CD8-positive, alpha-beta memory T cell (primary cell): ENCODE measurements around the gene ZFAND3. TPM values are rescaled to one million over a fixed set of nuclear protein-coding genes. Genes with fewer than 3 reads are reported as not detected.
A peak's percentile ranks its signal among the peaks of the same experiment; 100 is the strongest.

Source experiments
- CTCF ChIA-PET: fragments of 350-600 bp; sonication (Branson Sonifier 250); formaldehyde crosslinking; loops from one replicate; lab custom pipeline; 2021; ENCODE audit warnings: antibody characterized with exemption; lab: Charles Lee
- POLR2A ChIA-PET: fragments of 350-600 bp; sonication (Branson Sonifier 250); formaldehyde crosslinking; loops from one replicate; lab custom pipeline; 2021; ENCODE audit warnings: antibody characterized with exemption; lab: Charles Lee
- DNase-seq, 5 donors: peaks; one replicate each; pipeline versions ENCODE4 v3.0.0 to v3.0.0-alpha.2; 2020 to 2022; ENCODE audit warnings: mixed read lengths in 1 of 5
- H3K27ac ChIP-seq: one replicate; pipeline ENCODE4 v1.7.0; 2013; ENCODE audit warnings: low read depth, mild to moderate bottlenecking, low read length, moderate library complexity
- H3K27me3 ChIP-seq: 2 replicates; pipeline ENCODE4 v1.7.0; 2013; ENCODE audit warnings: low read length, mild to moderate bottlenecking; ENCODE audit not compliant: insufficient read depth, poor library complexity, severe bottlenecking
- H3K36me3 ChIP-seq: 2 replicates; pipeline ENCODE4 v1.7.0; 2013; ENCODE audit warnings: mild to moderate bottlenecking, low read length, moderate library complexity; ENCODE audit not compliant: insufficient read depth
- H3K4me1 ChIP-seq: 2 replicates; pipeline ENCODE4 v1.7.0; 2013; ENCODE audit warnings: mild to moderate bottlenecking, low read length, moderate library complexity; ENCODE audit not compliant: insufficient read depth
- H3K4me3 ChIP-seq: 2 replicates; pipeline ENCODE4 v1.7.0; 2013; ENCODE audit warnings: mild to moderate bottlenecking, low read length
- H3K9me3 ChIP-seq: 2 replicates; pipeline ENCODE4 v1.7.0; 2013; ENCODE audit warnings: mild to moderate bottlenecking, low read length
- H3K27ac Mint-ChIP-seq, 8 donors: one replicate each; pipeline ENCODE4 v1.8.0; 2020 to 2021; ENCODE audit warnings: mixed read lengths in 8 of 8, mild to moderate bottlenecking in 6 of 8, inconsistent platforms in 3 of 8, moderate library complexity in 3 of 8
- H3K27me3 Mint-ChIP-seq, 2 donors: one replicate each; pipeline ENCODE4 v1.8.0; 2020 to 2021; ENCODE audit warnings: mixed read lengths in 2 of 2, mild to moderate bottlenecking in 1 of 2, moderate library complexity in 1 of 2
- H3K36me3 Mint-ChIP-seq, 3 donors: one replicate each; pipeline ENCODE4 v1.8.0; 2020 to 2021; ENCODE audit warnings: mixed read lengths in 3 of 3, inconsistent platforms in 1 of 3, mild to moderate bottlenecking in 1 of 3
- H3K4me1 Mint-ChIP-seq, 3 donors: one replicate each; pipeline ENCODE4 v1.8.0; 2020 to 2021; ENCODE audit warnings: mixed read lengths in 3 of 3, inconsistent platforms in 1 of 3, mild to moderate bottlenecking in 1 of 3
- H3K4me3 Mint-ChIP-seq, 7 donors: one replicate each; pipeline ENCODE4 v1.8.0; 2020 to 2021; ENCODE audit warnings: mixed read lengths in 7 of 7, mild to moderate bottlenecking in 6 of 7, moderate library complexity in 4 of 7, inconsistent platforms in 2 of 7
- H3K9me3 Mint-ChIP-seq, 5 donors: one replicate each; pipeline ENCODE4 v1.8.0; 2020 to 2022; ENCODE audit warnings: mixed read lengths in 5 of 5, mild to moderate bottlenecking in 3 of 5, moderate library complexity in 2 of 5, inconsistent platforms in 1 of 5
- polyA plus RNA-seq: library from polyadenylated mRNA; unstranded; fragments of 300-500 nt; fragmentation: Illumina TruSeq; gene quantifications from one replicate; pipeline ENCODE4 v1.2.3, GENCODE V29; 2021
- total RNA-seq, 2 experiments: library from RNA; stranded (reverse); gene quantifications; one replicate each; pipeline ENCODE4 v1.2.3, GENCODE V29; 2021

Gene ZFAND3
- total and polyA plus RNA-seq, 3 experiments from 2014 or later = 5.2 to 29.4 (median 29.1) TPM

DNA sequence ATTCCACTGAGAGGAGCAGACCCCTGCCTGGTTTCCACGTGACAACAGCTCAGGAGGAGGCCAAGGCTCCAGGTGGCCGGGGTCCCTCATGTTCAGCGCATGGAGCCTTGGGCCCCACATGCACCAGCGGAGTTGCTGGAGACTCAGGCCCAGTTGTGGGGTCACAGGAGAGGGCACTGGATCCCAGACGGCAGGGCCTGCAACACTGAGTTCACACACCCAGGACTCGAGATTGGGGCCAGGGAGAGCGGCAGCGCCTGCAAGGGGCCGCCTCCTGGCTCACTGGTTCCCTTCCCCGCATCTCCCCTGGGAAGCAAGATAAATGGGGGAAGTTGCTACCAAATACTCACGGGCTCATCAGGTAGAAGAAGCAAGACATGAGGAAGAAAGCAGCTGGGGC lies 348.1 kb downstream of the ZFAND3 start:
- Mint-ChIP-seq H3K36me3 (peaks cover 0 to 5% (median 0%) of the 10 kb centered on the region in 3 donors), H3K27me3 (peaks cover 0 to 1% of the 10 kb centered on the region in 2 donors), H3K4me3 (no peak overlapping the region), H3K9me3 (no peaks in the 10 kb centered on the region), H3K4me1 (no peaks in the 10 kb centered on the region), H3K27ac (peak overlapping the region in 1 of 8 donors; percentile 42)
- no peak overlapping the region for H3K4me3 ChIP-seq
- no peaks in the 10 kb centered on the region for H3K36me3 ChIP-seq
- no peak for DNase-seq
- POLR2A ChIA-PET = no interaction called here
- H3K9me3 ChIP-seq = no peaks in the 10 kb centered on the region
- no peaks in the 10 kb centered on the region for H3K27me3 ChIP-seq
- H3K4me1 ChIP-seq = no peaks in the 10 kb centered on the region
- CTCF ChIA-PET = interaction anchor here (0.6 kb wide), 1 partner anchor 842 kb away, joined by 5 read pairs; no protein-coding TSS in a partner anchor
- no peak overlapping the region for H3K27ac ChIP-seq

DNA sequence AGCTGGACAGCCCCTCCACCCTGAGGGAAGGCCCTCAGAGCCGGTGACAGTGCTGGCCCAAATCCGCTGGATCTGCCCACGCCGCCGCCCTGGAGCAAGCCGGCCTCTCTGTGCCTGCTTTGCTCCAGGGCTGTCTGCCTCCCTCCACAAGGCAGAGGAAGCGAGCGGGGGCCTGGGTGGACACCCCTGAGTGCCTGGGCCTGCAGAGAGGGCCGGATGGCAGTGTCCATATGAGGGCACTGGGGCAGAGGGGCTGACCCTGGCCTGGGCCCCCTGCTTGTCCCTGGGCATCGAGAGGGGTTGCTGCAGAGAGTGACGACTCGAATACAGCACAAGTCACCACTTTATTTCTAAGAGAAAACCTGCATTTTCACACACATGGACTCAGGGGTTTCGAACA lies 348.6 kb downstream of the ZFAND3 start:
- H3K4me1 Mint-ChIP-seq = no peaks in the 10 kb centered on the region
- no peak overlapping the region for H3K4me3 Mint-ChIP-seq
- DNase-seq = peak in 1 of 5 donors; percentile 13
- POLR2A ChIA-PET = no interaction called here
- no peaks in the 10 kb centered on the region for H3K27me3 ChIP-seq
- no peak overlapping the region for H3K27ac ChIP-seq
- no peaks in the 10 kb centered on the region for H3K9me3 Mint-ChIP-seq
- no peak overlapping the region for H3K4me3 ChIP-seq
- peak overlapping the region in 1 of 8 donors; percentile 42 for H3K27ac Mint-ChIP-seq
- CTCF ChIA-PET = no interaction called here
- H3K4me1 ChIP-seq = no peaks in the 10 kb centered on the region
- H3K27me3 Mint-ChIP-seq = peaks cover 0 to 1% of the 10 kb centered on the region in 2 donors
- H3K9me3 ChIP-seq = no peaks in the 10 kb centered on the region
- H3K36me3 Mint-ChIP-seq = peaks cover 0 to 8% (median 0%) of the 10 kb centered on the region in 3 donors
- no peaks in the 10 kb centered on the region for H3K36me3 ChIP-seq

DNA sequence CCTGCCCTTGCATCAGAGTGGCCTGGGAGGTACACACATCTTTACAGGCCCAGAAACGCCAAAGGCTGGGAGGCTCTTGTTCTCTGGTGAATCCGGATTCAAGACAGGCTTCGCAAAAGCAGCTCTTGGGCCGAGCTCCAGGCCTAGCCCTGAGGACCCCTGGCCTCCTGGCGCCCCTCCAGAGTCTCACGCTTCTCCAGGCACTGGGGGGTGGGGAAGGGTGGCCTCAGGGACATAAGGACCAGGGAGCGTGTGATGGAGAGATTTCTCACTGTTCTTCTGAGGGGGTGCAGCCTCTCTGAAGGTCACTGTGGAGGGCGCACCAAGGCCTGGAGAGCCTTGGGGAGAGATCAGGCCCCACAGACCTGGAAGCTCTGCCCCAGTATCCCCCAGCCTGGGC lies 349.2 kb downstream of the ZFAND3 start:
- H3K4me1 ChIP-seq = no peaks in the 10 kb centered on the region
- no peaks in the 10 kb centered on the region for H3K27me3 ChIP-seq
- Mint-ChIP-seq H3K27me3 (peaks cover 0 to 1% of the 10 kb centered on the region in 2 donors), H3K4me3 (no peak overlapping the region), H3K27ac (no peak overlapping the region), H3K4me1 (no peaks in the 10 kb centered on the region), H3K36me3 (peaks cover 0 to 13% (median 1%) of the 10 kb centered on the region in 3 donors), H3K9me3 (no peaks in the 10 kb centered on the region)
- H3K27ac ChIP-seq = no peak overlapping the region
- ChIA-PET POLR2A (no interaction called here), CTCF (no interaction called here)
- no peak overlapping the region for H3K4me3 ChIP-seq
- H3K9me3 ChIP-seq = no peaks in the 10 kb centered on the region
- no peaks in the 10 kb centered on the region for H3K36me3 ChIP-seq
- DNase-seq = peak in 1 of 5 donors; percentile 31

DNA sequence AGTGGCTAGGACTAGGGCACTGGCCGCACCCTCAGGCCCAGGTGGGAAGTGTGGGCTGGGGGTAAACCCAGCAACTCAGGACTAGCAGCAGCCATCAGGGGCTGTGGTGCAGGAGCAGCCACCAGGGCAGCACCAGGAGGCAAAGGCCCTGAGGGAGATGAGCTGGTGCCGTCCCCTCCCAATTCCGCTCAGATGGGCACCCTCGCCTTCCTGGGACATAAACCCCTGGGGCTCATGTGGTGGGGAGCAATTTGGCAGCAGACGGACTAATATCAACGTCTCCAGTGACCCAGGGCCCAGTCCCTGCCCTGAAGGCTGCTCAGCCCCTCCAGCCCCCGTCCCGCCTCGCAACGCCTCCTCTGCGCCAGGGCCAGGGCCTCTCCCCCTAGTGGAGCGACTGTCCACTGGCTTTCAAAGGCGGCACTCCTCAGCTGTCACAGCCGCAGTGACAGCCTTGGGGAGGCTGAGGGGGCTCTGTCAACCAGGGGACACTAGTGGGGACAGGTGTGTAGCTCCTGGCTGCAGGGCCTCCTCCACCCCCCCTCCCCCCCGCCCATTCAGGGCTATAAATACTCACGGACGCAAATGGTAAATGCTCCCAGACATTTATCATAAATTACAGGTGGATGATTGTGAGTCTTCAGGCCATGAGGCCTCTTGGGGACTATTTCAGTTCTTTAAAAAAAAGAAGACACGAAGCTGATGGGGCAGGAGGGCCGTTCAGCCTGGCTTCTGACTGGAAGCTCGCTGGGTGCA lies 349.9 kb downstream of the ZFAND3 start:
- CTCF ChIA-PET = no interaction called here
- no peak overlapping the region for H3K4me3 ChIP-seq

DNA sequence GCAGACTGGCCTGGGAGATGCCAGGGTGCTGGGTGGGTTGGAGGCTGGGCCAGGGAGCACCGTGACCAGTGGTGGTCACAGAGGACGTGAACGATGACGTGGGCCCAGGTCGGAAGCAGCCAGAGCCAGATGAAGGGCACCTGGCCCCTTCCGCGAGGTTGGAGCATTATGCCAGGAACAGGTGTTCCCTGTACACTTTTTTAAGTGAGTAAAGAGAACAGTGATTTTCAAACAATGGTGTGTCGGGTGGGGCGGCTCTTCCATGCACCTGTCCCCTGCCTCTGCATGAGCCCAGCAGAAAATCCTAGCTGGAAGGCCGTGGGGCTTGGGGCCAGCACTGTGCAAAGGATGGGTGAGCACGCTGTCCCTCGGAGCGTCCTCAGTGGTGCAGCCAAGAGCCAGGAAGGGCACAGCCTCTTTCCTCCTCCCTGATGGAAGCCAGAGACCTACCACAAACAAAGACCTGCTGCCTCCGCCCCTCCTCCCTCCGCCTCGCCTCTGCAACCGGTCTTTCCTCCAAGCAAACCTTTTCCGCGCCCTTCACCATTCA lies 350.5 kb downstream of the ZFAND3 start:
- no peaks in the 10 kb centered on the region for H3K4me1 Mint-ChIP-seq
- no peaks in the 10 kb centered on the region for H3K9me3 ChIP-seq
- no peak overlapping the region for H3K4me3 ChIP-seq
- no peaks in the 10 kb centered on the region for H3K4me1 ChIP-seq
- DNase-seq = peak in 1 of 5 donors; percentile 41
- H3K27me3 ChIP-seq = no peaks in the 10 kb centered on the region
- no peak overlapping the region for H3K4me3 Mint-ChIP-seq
- POLR2A ChIA-PET = no interaction called here
- peak overlapping the region in 3 of 8 donors; percentile 9 to 82 (median 50) for H3K27ac Mint-ChIP-seq
- no peaks in the 10 kb centered on the region for H3K9me3 Mint-ChIP-seq
- H3K36me3 Mint-ChIP-seq = peaks cover 0 to 27% (median 3%) of the 10 kb centered on the region in 3 donors
- peaks cover 0 to 2% of the 10 kb centered on the region in 2 donors for H3K27me3 Mint-ChIP-seq
- no peak overlapping the region for H3K27ac ChIP-seq
- CTCF ChIA-PET = no interaction called here
- H3K36me3 ChIP-seq = no peaks in the 10 kb centered on the region

More for the DNA sequence above, 349.9 kb downstream of the ZFAND3 start:
- H3K27ac Mint-ChIP-seq = peak overlapping the region in 1 of 8 donors; percentile 50
- H3K4me3 Mint-ChIP-seq = no peak overlapping the region
- no peak overlapping the region for H3K27ac ChIP-seq
- H3K4me1 Mint-ChIP-seq = no peaks in the 10 kb centered on the region
- H3K27me3 ChIP-seq = no peaks in the 10 kb centered on the region
- H3K9me3 ChIP-seq = no peaks in the 10 kb centered on the region
- POLR2A ChIA-PET = no interaction called here
- peak in 1 of 5 donors; percentile 35 for DNase-seq
- no peaks in the 10 kb centered on the region for H3K4me1 ChIP-seq
- peaks cover 0 to 20% (median 3%) of the 10 kb centered on the region in 3 donors for H3K36me3 Mint-ChIP-seq
- no peaks in the 10 kb centered on the region for H3K9me3 Mint-ChIP-seq
- H3K27me3 Mint-ChIP-seq = peaks cover 0 to 1% of the 10 kb centered on the region in 2 donors
- no peaks in the 10 kb centered on the region for H3K36me3 ChIP-seq

DNA sequence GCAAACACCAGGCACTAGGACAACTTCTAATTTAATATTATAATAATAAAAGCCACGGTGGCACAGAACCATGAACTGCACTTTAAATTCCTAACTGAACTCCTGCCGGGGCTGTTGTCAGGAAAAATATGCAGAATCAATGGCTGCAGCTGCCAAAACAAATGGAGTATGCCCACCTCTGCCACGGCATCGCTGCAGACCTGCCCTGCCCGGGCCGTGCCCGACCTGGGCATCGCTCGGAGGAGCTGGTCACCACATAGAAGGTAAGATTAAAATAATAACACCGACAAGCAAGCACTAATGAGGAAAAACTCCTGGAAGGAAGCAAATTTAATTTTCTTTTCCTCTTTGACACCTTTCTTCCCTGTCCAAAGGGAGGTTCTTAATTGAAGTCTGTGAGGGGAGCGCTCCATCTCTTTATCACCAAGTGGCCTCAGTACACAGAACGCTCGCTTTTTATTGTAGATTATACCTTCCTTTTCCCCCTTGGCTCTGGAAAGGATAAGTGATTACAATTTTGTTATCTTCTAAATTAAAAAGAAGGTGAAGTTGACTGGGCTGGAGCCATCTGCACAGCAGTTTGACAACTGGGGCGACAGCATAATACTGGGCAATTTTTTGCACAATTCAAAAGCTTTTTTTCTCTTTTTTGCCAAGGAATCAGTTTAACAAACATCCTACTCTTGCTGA lies 351.3 kb downstream of the ZFAND3 start:
- CTCF ChIA-PET = no interaction called here
- H3K9me3 Mint-ChIP-seq = no peaks in the 10 kb centered on the region
- POLR2A ChIA-PET = no interaction called here
- H3K27me3 Mint-ChIP-seq = peaks cover 0 to 2% of the 10 kb centered on the region in 2 donors
- Histone ChIP-seq H3K9me3 (no peaks in the 10 kb centered on the region), H3K27ac (no peak overlapping the region), H3K4me3 (no peak overlapping the region), H3K4me1 (no peaks in the 10 kb centered on the region), H3K27me3 (no peaks in the 10 kb centered on the region), H3K36me3 (no peaks in the 10 kb centered on the region)
- H3K4me1 Mint-ChIP-seq = no peaks in the 10 kb centered on the region
- peaks cover 0 to 34% (median 8%) of the 10 kb centered on the region in 3 donors for H3K36me3 Mint-ChIP-seq
- H3K4me3 Mint-ChIP-seq = no peak overlapping the region
- H3K27ac Mint-ChIP-seq = peak overlapping the region in 4 of 8 donors; percentile 9 to 82 (median 66)
- DNase-seq = peak in 1 of 5 donors; percentile 8

DNA sequence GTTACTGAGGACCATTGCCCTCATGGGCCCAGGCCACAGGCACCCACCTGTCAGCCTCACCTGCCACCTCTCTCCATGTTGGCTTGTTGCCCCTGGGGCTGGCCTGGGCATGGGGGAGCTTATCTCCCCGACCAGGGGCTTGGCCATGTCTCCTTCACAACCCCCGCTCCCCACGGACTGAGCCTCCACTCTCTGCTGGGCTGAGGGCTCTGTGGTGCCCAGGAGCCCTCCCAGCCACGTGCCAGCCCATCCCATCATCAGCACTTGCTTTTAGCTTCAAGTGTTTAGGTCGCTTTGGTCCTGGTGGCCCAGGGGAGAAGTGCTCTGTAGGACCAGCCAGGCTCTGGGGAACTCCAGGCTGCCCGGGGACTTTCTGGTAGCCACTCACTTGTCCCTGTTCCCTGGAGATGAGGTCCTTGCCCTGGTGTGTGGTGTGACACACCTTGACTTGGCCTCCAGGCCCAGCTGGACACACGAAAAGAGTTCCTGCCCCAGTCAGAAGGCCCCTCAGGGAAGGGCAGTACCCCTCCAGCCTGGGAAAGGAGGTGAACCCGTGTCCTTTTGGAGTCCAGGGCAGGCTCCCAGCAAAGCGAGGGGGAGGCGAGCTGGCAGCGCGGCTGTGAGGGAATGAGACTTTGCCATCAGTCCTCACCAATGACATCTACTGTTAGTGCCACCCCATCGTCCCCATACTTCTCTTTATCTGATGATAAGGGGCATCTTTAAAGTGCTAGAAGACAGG lies 352.6 kb downstream of the ZFAND3 start:
- Mint-ChIP-seq H3K27me3 (peaks cover 0 to 2% of the 10 kb centered on the region in 2 donors), H3K4me3 (no peak overlapping the region), H3K36me3 (peaks cover 0 to 41% (median 11%) of the 10 kb centered on the region in 3 donors), H3K27ac (peak overlapping the region in 1 of 8 donors; percentile 36), H3K4me1 (no peaks in the 10 kb centered on the region), H3K9me3 (no peaks in the 10 kb centered on the region)
- no peaks in the 10 kb centered on the region for H3K36me3 ChIP-seq
- H3K4me3 ChIP-seq = no peak overlapping the region
- no peaks in the 10 kb centered on the region for H3K9me3 ChIP-seq
- H3K4me1 ChIP-seq = no peaks in the 10 kb centered on the region
- CTCF ChIA-PET = no interaction called here
- POLR2A ChIA-PET = no interaction called here
- H3K27me3 ChIP-seq = no peaks in the 10 kb centered on the region
- peak in 1 of 5 donors; percentile 45 for DNase-seq
- no peak overlapping the region for H3K27ac ChIP-seq
